HAP-1 (cell line): Measurements from ENCODE around the gene SVOPL.

ENCODE experiments used
- DNase-seq, 2 experiments: peaks; one replicate each; pipeline ENCODE4 v3.0.0-alpha.2; 2016 to 2020; ENCODE audit warnings: low spot score in 2 of 2
- H3K27me3 ChIP-seq: fragments of 250-450 bp; sonication (Bioruptor Pico); 2 replicates; pipeline ENCODE4 v1.5.1; 2020; ENCODE audit warnings: low read depth, mild to moderate bottlenecking, moderate library complexity
- H3K36me3 ChIP-seq: fragments of 250-450 bp; sonication (Bioruptor Pico); replicated peaks from 2 replicates; pipeline ENCODE4 v1.5.1; 2020; ENCODE audit warnings: mild to moderate bottlenecking
- H3K4me1 ChIP-seq: fragments of 250-450 bp; sonication (Bioruptor Pico); 2 replicates; pipeline ENCODE4 v1.5.1; 2020; ENCODE audit warnings: mild to moderate bottlenecking
- H3K4me3 ChIP-seq: fragments of 250-450 bp; sonication (Bioruptor Pico); 2 replicates; pipeline ENCODE4 v1.5.1; 2020; ENCODE audit warnings: mild to moderate bottlenecking, moderate library complexity
- H3K9me3 ChIP-seq: fragments of 250-450 bp; sonication (Bioruptor Pico); 2 replicates; pipeline ENCODE4 v1.5.1; 2020; ENCODE audit warnings: mild to moderate bottlenecking, moderate library complexity
- in situ Hi-C: fragments of 300-500 bp; cut with MboI; formaldehyde crosslinking; loops from 3 replicates; pipeline ENCODE4 v1.14.3; 2020; ENCODE audit warnings: low sequenced_read_pairs, inconsistent platforms, mixed read lengths

SVOPL gene

GRCh38 chr7:138602451-138602850, 98.7 kb downstream of the SVOPL start:
- Histone ChIP-seq H3K4me3 (no peak overlapping the region), H3K4me1 (peaks cover 1% of the 10 kb centered on the region), H3K9me3 (no peaks in the 10 kb centered on the region), H3K27me3 (no peaks in the 10 kb centered on the region), H3K36me3 (no peaks in the 10 kb centered on the region)
- DNase-seq: peak in 1 of 2 experiments; percentile 13
- in situ Hi-C loops: no loop called here

GRCh38 chr7:138595454-138595853, 105.7 kb downstream of the SVOPL start:
- no peaks in the 10 kb centered on the region for H3K9me3 ChIP-seq
- in situ Hi-C loops: no loop called here
- H3K36me3 ChIP-seq: no peaks in the 10 kb centered on the region
- peak in 1 of 2 experiments; percentile 75 for DNase-seq
- H3K4me1 ChIP-seq: peaks cover 3% of the 10 kb centered on the region; the same call in 1 of the 2 replicates
- H3K4me3 ChIP-seq: no peak overlapping the region
- no peaks in the 10 kb centered on the region for H3K27me3 ChIP-seq

GRCh38 chr7:138590154-138590553, 111.0 kb downstream of the SVOPL start:
- in situ Hi-C loops: no loop called here

GRCh38 chr7:138588986-138589385, 112.2 kb downstream of the SVOPL start:
- no peaks in the 10 kb centered on the region for H3K4me1 ChIP-seq
- no peak for DNase-seq
- H3K9me3 ChIP-seq: no peaks in the 10 kb centered on the region
- no peak overlapping the region for H3K4me3 ChIP-seq
- peaks cover 37% of the 10 kb centered on the region for H3K36me3 ChIP-seq
- in situ Hi-C loops: no loop called here
- H3K27me3 ChIP-seq: no peaks in the 10 kb centered on the region

More at GRCh38 chr7:138590154-138590553, 111.0 kb downstream of the SVOPL start:
- Histone ChIP-seq H3K4me3 (no peak overlapping the region), H3K27me3 (no peaks in the 10 kb centered on the region), H3K36me3 (peaks cover 25% of the 10 kb centered on the region), H3K9me3 (no peaks in the 10 kb centered on the region), H3K4me1 (peaks cover under 1% of the 10 kb centered on the region; the same call in 1 of the 2 replicates)
- no peak for DNase-seq

- no peaks in the 10 kb centered on the region for H3K27me3 ChIP-seq
- in situ Hi-C loops: no loop called here
- no peaks in the 10 kb centered on the region for H3K9me3 ChIP-seq
- H3K4me1 ChIP-seq: no peaks in the 10 kb centered on the region
- peaks cover 51% of the 10 kb centered on the region for H3K36me3 ChIP-seq
- no peak for DNase-seq
- H3K4me3 ChIP-seq: no peak overlapping the region
These were observed 113.7 kb downstream of the SVOPL start for GRCh38 chr7:138587485-138587884.

- Histone ChIP-seq H3K4me3 (no peak overlapping the region), H3K36me3 (peaks cover 69% of the 10 kb centered on the region), H3K4me1 (no peaks in the 10 kb centered on the region), H3K27me3 (no peaks in the 10 kb centered on the region), H3K9me3 (no peaks in the 10 kb centered on the region)
- in situ Hi-C loops: no loop called here
- no peak for DNase-seq
These were observed 115.7 kb downstream of the SVOPL start for GRCh38 chr7:138585283-138585993.

GRCh38 chr7:138584696-138585095, 116.5 kb downstream of the SVOPL start:
- in situ Hi-C loops: no loop called here
- Histone ChIP-seq H3K4me3 (no peak overlapping the region), H3K9me3 (no peaks in the 10 kb centered on the region), H3K27me3 (no peaks in the 10 kb centered on the region), H3K36me3 (peaks cover 76% of the 10 kb centered on the region), H3K4me1 (no peaks in the 10 kb centered on the region)
- DNase-seq: no peak

- DNase-seq: no peak
- no peaks in the 10 kb centered on the region for H3K4me1 ChIP-seq
- H3K27me3 ChIP-seq: no peaks in the 10 kb centered on the region
- no peak overlapping the region for H3K4me3 ChIP-seq
- peaks cover 81% of the 10 kb centered on the region for H3K36me3 ChIP-seq
- in situ Hi-C loops: no loop called here
- H3K9me3 ChIP-seq: no peaks in the 10 kb centered on the region
These were observed 116.9 kb downstream of the SVOPL start for GRCh38 chr7:138584283-138584682.

GRCh38 chr7:138581065-138581464, 120.1 kb downstream of the SVOPL start:
- Histone ChIP-seq H3K4me1 (0 out of 2 replicates have a peak, but pooled peaks cover 2% of the 10 kb centered on the region), H3K36me3 (peaks cover 91% of the 10 kb centered on the region), H3K9me3 (no peaks in the 10 kb centered on the region), H3K4me3 (no peak overlapping the region), H3K27me3 (no peaks in the 10 kb centered on the region)
- DNase-seq: no peak
- in situ Hi-C loops: no loop called here

- DNase-seq: no peak
- in situ Hi-C loops: no loop called here
- Histone ChIP-seq H3K4me3 (no peak overlapping the region), H3K27me3 (no peaks in the 10 kb centered on the region), H3K4me1 (0 out of 2 replicates have a peak, but pooled peaks cover 2% of the 10 kb centered on the region), H3K9me3 (no peaks in the 10 kb centered on the region), H3K36me3 (peaks cover 89% of the 10 kb centered on the region)
These were observed 121.5 kb downstream of the SVOPL start for GRCh38 chr7:138579671-138580070.

GRCh38 chr7:138579136-138579535, 122.0 kb downstream of the SVOPL start:
- H3K27me3 ChIP-seq: no peaks in the 10 kb centered on the region
- H3K4me3 ChIP-seq: no peak overlapping the region
- H3K36me3 ChIP-seq: peaks cover 89% of the 10 kb centered on the region
- H3K4me1 ChIP-seq: 0 out of 2 replicates have a peak, but pooled peaks cover 2% of the 10 kb centered on the region
- in situ Hi-C loops: no loop called here
- H3K9me3 ChIP-seq: no peaks in the 10 kb centered on the region
- DNase-seq: no peak

- 0 out of 2 replicates have a peak, but pooled peaks cover 2% of the 10 kb centered on the region for H3K4me1 ChIP-seq
- in situ Hi-C loops: no loop called here
- no peak for DNase-seq
- H3K36me3 ChIP-seq: peaks cover 85% of the 10 kb centered on the region
- no peak overlapping the region for H3K4me3 ChIP-seq
- H3K27me3 ChIP-seq: no peaks in the 10 kb centered on the region
- no peaks in the 10 kb centered on the region for H3K9me3 ChIP-seq
These were observed 125.2 kb downstream of the SVOPL start for GRCh38 chr7:138575897-138576428.

GRCh38 chr7:138573741-138574140, 127.4 kb downstream of the SVOPL start:
- no peak overlapping the region for H3K4me3 ChIP-seq

GRCh38 chr7:138570715-138571114, 130.4 kb downstream of the SVOPL start:
- H3K4me1 ChIP-seq: no peaks in the 10 kb centered on the region
- peaks cover under 1% of the 10 kb centered on the region; the same call in 1 of the 2 replicates for H3K9me3 ChIP-seq
- H3K27me3 ChIP-seq: no peaks in the 10 kb centered on the region
- H3K36me3 ChIP-seq: peaks cover 86% of the 10 kb centered on the region
- in situ Hi-C loops: no loop called here
- DNase-seq: no peak
- H3K4me3 ChIP-seq: no peak overlapping the region

More at GRCh38 chr7:138573741-138574140, 127.4 kb downstream of the SVOPL start:
- Histone ChIP-seq H3K4me1 (0 out of 2 replicates have a peak, but pooled peaks cover 2% of the 10 kb centered on the region), H3K27me3 (no peaks in the 10 kb centered on the region), H3K9me3 (no peaks in the 10 kb centered on the region), H3K36me3 (peaks cover 82% of the 10 kb centered on the region)
- no peak for DNase-seq
- in situ Hi-C loops: no loop called here
